SIG-M5 (cell line): ENCODE results near the gene SOWAHC.
"Not testable (repeated sequence)": the region's sequence is repeated elsewhere in the genome, so short reads cannot be mapped to it uniquely, and the experiment has no call there.

Experiments used
- DNase-seq: peaks from one replicate; lab custom pipeline; 2025; lab: John Stamatoyannopoulos, UW

The SOWAHC gene

GRCh38 chr2:109613922-109614714, at the start of gene SOWAHC, which contains the start of gene SEPTIN10:
TSS of gene SOWAHC (plus strand) at chr2:109614364. CDS start at chr2:109614490, 126 bp downstream.
TSS of gene SEPTIN10 (minus strand) at chr2:109613966. CDS start at chr2:109613827, 139 bp downstream.
- no peak for DNase-seq

- no peak for DNase-seq
These were observed 38.8 kb upstream of the SOWAHC start for GRCh38 chr2:109575373-109575772.

- not testable (repeated sequence) for DNase-seq
These were observed 36.5 kb upstream of the SOWAHC start for GRCh38 chr2:109577630-109578029.

GRCh38 chr2:109582928-109583895, 31.0 kb upstream of the SOWAHC start:
- no peak for DNase-seq

- DNase-seq: no peak
These were observed 27.5 kb upstream of the SOWAHC start for GRCh38 chr2:109586687-109587086.

GRCh38 chr2:109591206-109591605, 23.0 kb upstream of the SOWAHC start:
- no peak for DNase-seq

- DNase-seq: no peak
These were observed 21.3 kb upstream of the SOWAHC start for GRCh38 chr2:109592905-109593304.

- DNase-seq: no peak
These were observed 19.8 kb upstream of the SOWAHC start for GRCh38 chr2:109594246-109594885.

- no peak for DNase-seq
These were observed 18.5 kb upstream of the SOWAHC start for GRCh38 chr2:109595644-109596043.

- no peak for DNase-seq
These were observed 16.9 kb upstream of the SOWAHC start for GRCh38 chr2:109597283-109597682.

- DNase-seq: no peak
These were observed 12.4 kb upstream of the SOWAHC start for GRCh38 chr2:109601783-109602182.

- no peak for DNase-seq
These were observed 11.5 kb upstream of the SOWAHC start for GRCh38 chr2:109602617-109603188.

GRCh38 chr2:109604597-109604996, 9.6 kb upstream of the SOWAHC start:
- no peak for DNase-seq

- no peak for DNase-seq
These were observed 6.4 kb upstream of the SOWAHC start for GRCh38 chr2:109607766-109608165.

- no peak for DNase-seq
These were observed 4.7 kb upstream of the SOWAHC start for GRCh38 chr2:109609352-109610024.

- DNase-seq: no peak
These were observed 2.6 kb upstream of the SOWAHC start for GRCh38 chr2:109611467-109612095.

- no peak for DNase-seq
These were observed 863 bp upstream of the SOWAHC start for GRCh38 chr2:109613081-109613921.

GRCh38 chr2:109614715-109615636, 812 bp downstream of the SOWAHC start:
- DNase-seq: no peak
